NCI-H82 treated with DMSO at 0.1 percent for 48 hours (cell line): ENCODE data around the gene NXPH3.
A peak's percentile ranks its signal among the peaks of the same experiment; 100 is the strongest.
"Not testable (repeated sequence)": the region's sequence is repeated elsewhere in the genome, so short reads cannot be mapped to it uniquely, and the experiment has no call there.

Experiments
- DNase-seq: peaks from one replicate; lab custom pipeline; 2025; ENCODE audit not compliant: unreplicated experiment; lab: John Stamatoyannopoulos, UW

The NXPH3 gene

DNA sequence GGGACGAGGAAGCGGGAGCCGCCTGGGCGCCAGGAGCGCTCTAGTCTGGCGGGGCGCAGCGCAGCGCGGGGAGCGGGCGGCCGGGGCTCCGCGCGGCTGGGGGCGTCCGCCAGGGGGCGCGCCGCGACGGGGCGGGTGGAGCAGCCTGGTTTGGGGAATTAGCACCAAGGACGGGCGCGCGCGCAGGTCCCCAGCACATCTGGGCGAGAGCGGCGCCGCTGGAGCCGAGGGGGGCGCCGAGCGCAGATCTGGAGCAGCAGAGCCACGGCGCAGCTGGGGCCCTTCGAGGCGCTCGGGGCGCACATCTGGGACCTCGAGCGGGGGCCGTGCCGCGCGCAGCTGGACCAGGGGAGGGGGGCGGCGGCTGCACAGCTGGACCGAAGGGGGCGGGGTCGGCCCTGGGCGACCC is at the start of gene NXPH3:
Gene NXPH3, plus strand, starts transcription at position 193 of the 409 bp plus-strand sequence. CDS start 349 bp downstream, outside the sequence.
- no peak for DNase-seq

DNA sequence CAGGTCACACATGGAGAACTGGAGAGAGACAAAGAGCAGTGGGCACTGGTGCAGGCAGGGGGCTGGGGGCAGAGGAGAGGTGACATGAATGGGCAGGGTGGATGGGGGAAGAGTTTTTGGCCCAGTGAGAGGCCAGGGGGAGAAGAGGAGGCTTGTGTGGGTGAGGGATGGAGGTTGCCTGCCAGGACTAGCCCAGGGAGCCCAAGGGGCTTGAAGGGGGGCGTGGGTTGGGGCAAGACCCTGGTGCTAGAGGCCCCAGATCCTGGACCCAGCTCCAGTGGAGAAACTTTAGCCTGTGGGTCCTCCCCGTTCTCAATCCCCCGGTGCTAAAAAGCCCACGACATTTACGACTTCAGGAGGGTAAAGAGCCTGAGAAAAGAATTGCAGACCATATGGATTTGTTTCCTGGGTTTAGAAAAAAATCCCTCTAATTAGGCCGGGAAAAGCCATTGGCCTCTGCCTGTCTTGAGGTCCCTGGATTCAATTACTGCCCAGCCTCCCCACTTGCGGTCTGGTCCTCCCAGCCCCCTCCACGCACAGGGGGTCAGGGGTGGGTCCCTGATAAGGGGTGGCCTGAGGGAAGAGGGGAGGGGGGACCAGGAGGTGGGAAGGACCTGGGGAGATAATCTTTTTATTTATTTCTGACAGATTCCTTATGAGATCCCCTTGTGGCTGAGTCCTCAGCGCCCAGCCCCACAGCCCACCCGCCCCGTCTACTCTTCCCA is 47.6 kb upstream of the NXPH3 start:
- DNase-seq = peak; percentile 80

GRCh38 chr17:49528966-49529365 is 46.7 kb upstream of the NXPH3 start:
- DNase-seq = no peak

GRCh38 chr17:49530118-49530517 is 45.6 kb upstream of the NXPH3 start:
- DNase-seq = no peak

DNA sequence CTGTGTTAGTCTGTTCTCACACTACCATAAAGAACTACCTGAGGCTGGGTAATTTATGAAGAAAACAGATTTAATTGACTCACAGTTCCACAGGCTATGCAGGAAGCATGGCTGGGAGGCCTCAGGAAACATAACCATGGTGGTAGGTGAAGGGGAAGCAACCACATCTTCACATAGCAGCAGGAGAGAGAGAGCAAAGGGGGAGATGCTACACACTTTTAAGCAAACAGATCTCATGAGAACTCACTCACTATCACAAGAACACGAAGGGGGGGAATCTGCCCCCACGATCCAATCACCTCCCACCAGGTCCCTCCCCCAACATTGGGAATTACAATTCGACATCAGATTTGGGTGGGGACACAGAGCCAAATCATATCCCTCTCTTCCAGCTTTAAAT is 31.8 kb upstream of the NXPH3 start:
- DNase-seq = no peak

DNA sequence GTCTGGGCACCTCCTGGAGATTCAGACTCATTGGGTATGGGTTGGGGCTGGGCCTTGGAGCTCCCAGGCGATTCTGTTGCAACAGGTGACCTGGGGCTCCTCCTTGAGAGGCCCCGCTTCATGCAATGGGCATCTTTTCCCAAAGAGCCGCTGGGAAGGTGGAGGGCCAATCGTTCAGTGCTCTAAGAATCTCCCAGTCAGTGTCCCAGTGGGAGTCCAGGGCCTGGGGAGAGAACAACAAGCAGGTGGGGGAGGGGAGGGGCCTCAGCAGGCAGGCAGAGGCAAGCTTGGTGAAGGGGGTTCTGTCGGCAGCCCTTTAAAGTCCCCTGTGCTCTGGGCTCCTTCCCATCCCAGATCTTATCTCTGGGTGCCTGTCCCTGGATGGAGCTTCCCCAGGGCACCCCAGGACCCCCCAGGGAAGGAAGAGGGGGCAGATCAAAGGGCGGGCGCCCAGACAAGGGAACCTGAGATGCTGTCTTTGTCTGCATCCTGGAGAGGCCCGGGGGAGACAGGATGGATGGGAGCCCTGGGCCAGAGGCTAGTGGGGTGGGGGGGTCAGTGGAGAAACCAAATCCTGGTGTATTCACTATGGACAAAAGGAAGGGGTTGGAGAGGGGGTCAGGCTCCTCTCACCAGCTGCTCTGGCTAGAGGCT is 30.5 kb upstream of the NXPH3 start:
- no peak for DNase-seq

- DNase-seq = no peak
Observed at GRCh38 chr17:49545806-49546545, 29.7 kb upstream of the NXPH3 start.

GRCh38 chr17:49546546-49547535 is 28.8 kb upstream of the NXPH3 start:
- peak; percentile 79 for DNase-seq

- DNase-seq = no peak
Observed at GRCh38 chr17:49547566-49547965, 28.1 kb upstream of the NXPH3 start.

DNA sequence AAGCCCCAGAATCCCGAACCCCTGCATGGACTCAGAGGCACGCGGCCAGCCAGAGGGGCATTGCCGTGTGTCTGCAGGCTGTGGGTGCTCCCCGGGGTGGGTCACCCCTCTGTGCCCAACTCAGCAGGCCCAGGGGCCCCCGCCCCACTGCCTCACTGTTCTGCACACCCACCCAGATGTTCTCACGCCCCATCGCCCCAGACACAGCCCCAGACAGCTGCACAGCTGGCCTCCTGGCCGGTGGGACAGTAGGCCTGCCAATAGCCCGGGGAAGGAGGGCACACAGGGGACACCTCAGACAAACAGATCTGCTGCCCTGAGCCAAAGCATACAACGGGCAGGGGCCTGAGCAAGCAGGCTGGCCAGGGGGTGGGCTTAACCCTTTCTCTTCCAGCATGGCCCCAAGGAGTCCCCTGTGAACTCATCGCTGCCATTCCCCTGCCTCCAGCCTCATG is 27.6 kb upstream of the NXPH3 start:
- DNase-seq = no peak

GRCh38 chr17:49548506-49549310 is 27.0 kb upstream of the NXPH3 start:
- peak; percentile 67 for DNase-seq

DNA sequence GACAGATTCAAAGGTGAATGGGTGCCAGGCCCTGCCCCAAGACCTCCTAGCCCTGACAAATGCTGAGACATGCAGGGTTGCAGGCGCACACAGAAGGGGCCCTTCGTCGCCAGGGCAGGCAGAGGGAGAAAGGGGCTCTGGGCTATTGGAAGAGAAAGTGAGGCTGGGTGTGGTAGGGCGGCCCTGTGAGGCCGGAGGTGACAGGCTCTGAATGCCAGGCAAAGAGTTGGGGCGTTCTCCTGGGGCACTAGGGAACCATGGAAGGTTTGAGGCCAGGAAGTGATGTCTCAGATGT is 26.4 kb upstream of the NXPH3 start:
- DNase-seq = no peak

GRCh38 chr17:49549691-49550678 is 25.7 kb upstream of the NXPH3 start:
- DNase-seq = no peak

DNA sequence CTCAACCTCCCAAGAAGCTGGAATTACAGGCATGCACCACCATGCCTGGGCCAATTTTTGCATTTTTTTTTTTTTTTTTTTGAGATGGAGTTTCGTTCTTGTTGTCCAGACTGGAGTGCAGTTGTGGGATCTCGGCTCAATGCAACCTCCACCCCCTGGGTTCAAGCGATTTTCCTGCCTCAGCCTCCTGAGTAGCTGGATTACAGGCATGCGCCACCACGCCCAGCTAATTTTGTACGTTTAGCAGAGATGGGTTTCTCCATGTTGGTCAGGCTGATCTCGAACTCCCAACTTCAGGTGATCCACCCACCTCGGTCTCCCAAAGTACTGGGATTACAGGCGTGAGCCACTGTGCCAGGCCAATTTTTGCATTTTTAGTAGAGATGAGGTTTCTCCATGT is 24.9 kb upstream of the NXPH3 start:
- not testable (repeated sequence) for DNase-seq

DNA sequence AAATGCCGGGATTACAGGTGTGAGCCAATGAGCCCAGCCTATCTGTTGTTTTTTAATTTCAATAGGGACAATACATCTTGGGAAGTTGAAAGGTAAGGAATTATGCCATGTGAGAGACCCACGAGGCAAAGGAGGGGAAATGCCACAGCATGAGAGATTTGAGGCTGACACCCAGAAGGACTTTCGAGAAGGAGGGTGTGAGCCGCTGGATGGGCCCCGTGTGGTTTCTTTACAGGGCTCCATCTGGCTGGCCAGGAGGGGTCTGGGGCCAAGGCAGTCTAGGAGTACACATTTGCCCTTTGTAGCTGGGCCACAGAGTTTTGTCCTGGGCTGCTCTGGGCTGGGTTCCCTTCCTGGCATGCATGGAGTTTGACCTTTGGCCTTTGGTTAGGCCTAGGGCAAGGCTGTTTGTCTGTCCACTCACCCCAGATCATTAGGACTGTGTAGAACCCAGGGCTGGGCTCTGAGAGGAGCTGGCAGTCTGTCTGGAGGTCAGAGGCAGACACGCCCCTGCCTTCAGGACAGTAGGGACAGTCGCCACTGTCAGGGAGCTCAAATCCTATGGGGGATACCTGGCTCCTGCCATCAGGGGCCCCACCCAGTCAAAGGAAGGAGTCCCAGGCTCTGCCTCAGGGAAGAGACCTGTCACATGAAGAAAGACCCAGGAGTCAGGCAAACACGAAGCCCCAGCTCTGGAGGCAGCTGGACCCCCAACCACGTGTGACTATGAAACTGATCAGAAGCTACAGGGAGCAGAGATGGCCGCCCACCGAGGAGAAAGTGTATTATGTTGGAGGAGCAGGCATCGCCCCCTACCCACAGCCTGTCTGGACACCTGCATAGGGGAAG is 24.2 kb upstream of the NXPH3 start:
- no peak for DNase-seq

- no peak for DNase-seq
Observed at GRCh38 chr17:49552070-49552751, 23.5 kb upstream of the NXPH3 start.

GRCh38 chr17:49553676-49554335 is 21.9 kb upstream of the NXPH3 start:
- no peak for DNase-seq
